HEK293 (cell line): ENCODE measurements around the gene CREBBP.

ENCODE experiments used
- GLI4 ChIP-seq: fragments of 450-650 bp; formaldehyde crosslinking; IDR thresholded peaks from 2 replicates; pipeline ENCODE4 v1.5.1; 2016; ENCODE audit warnings: missing biosample characterization, missing genetic modification characterization
- GLIS1 ChIP-seq: fragments of 450-650 bp; formaldehyde crosslinking; IDR thresholded peaks from 2 replicates; pipeline ENCODE4 v1.5.1; 2016; ENCODE audit warnings: missing biosample characterization, missing genetic modification characterization
- IKZF3 ChIP-seq: fragments of 450-650 bp; IDR thresholded peaks from 2 replicates; pipeline ENCODE4 v1.5.0; 2018; ENCODE audit warnings: missing biosample characterization, mild to moderate bottlenecking, missing genetic modification characterization, moderate library complexity
- KLF7 ChIP-seq: fragments of 450-650 bp; formaldehyde crosslinking; IDR thresholded peaks from 2 replicates; pipeline ENCODE4 v1.5.1; 2016; ENCODE audit warnings: missing biosample characterization, missing genetic modification characterization, borderline replicate concordance
- OSR2 ChIP-seq: fragments of 450-650 bp; formaldehyde crosslinking; IDR thresholded peaks from 2 replicates; pipeline ENCODE4 v1.5.1; 2016; ENCODE audit warnings: missing biosample characterization, missing genetic modification characterization
- OVOL3 ChIP-seq: fragments of 450-650 bp; formaldehyde crosslinking; IDR thresholded peaks from 2 replicates; pipeline ENCODE4 v1.5.1; 2016; ENCODE audit warnings: missing biosample characterization, missing genetic modification characterization
- TRIM28 ChIP-seq: IDR thresholded peaks from 2 replicates; pipeline ENCODE4 v1.6.1; 2011; ENCODE audit warnings: low read length, control low read depth, borderline replicate concordance
- ZBTB1 ChIP-seq: fragments of 450-650 bp; formaldehyde crosslinking; IDR thresholded peaks from 2 replicates; pipeline ENCODE4 v1.5.1; 2016; ENCODE audit warnings: missing biosample characterization, missing genetic modification characterization
- ZBTB26 ChIP-seq: fragments of 450-650 bp; formaldehyde crosslinking; optimal IDR thresholded peaks from 2 replicates; pipeline ENCODE3; 2016; ENCODE audit warnings: missing biosample characterization, mild to moderate bottlenecking, missing genetic modification characterization
- ZBTB48 ChIP-seq: fragments of 450-650 bp; formaldehyde crosslinking; IDR thresholded peaks from 2 replicates; pipeline ENCODE4 v1.5.1; 2016; ENCODE audit warnings: missing biosample characterization, missing genetic modification characterization
- ZEB2 ChIP-seq: fragments of 450-650 bp; formaldehyde crosslinking; IDR thresholded peaks from 2 replicates; pipeline ENCODE4 v1.5.1; 2016; ENCODE audit warnings: missing biosample characterization, missing genetic modification characterization
- ZFP3 ChIP-seq: fragments of 450-650 bp; formaldehyde crosslinking; IDR thresholded peaks from 2 replicates; pipeline ENCODE4 v1.5.1; 2016; ENCODE audit warnings: low read depth, missing biosample characterization, missing genetic modification characterization
- ZIC2 ChIP-seq: fragments of 450-650 bp; formaldehyde crosslinking; IDR thresholded peaks from 2 replicates; pipeline ENCODE4 v1.5.1; 2016; ENCODE audit warnings: missing biosample characterization, missing genetic modification characterization
- ZNF112 ChIP-seq: fragments of 450-650 bp; formaldehyde crosslinking; IDR thresholded peaks from 2 replicates; pipeline ENCODE4 v1.5.0; 2017; ENCODE audit warnings: missing biosample characterization, missing genetic modification characterization
- ZNF184 ChIP-seq: fragments of 450-650 bp; IDR thresholded peaks from 2 replicates; pipeline ENCODE4 v1.5.1; 2018; ENCODE audit warnings: missing biosample characterization, mild to moderate bottlenecking, missing genetic modification characterization
- ZNF239 ChIP-seq: fragments of 450-650 bp; formaldehyde crosslinking; IDR thresholded peaks from 2 replicates; pipeline ENCODE4 v1.5.1; 2016; ENCODE audit warnings: missing biosample characterization, missing genetic modification characterization
- ZNF274 ChIP-seq, 2 experiments: fragments of 200-500 bp in 1 of 2; fragments of 450-650 bp in 1 of 2; sonication (Bioruptor generic) in 1 of 2; formaldehyde crosslinking in 1 of 2; IDR thresholded peaks; 2 replicates each; pipeline versions ENCODE4 v1.5.1 to v1.6.1; 2014 to 2016; ENCODE audit warnings: borderline replicate concordance in 1 of 2, inconsistent platforms in 1 of 2, low read length in 1 of 2, missing biosample characterization in 1 of 2, missing genetic modification characterization in 1 of 2
- ZNF335 ChIP-seq: fragments of 450-650 bp; formaldehyde crosslinking; conservative IDR thresholded peaks from 2 replicates; pipeline ENCODE4 v1.5.1; 2016; ENCODE audit warnings: missing biosample characterization, missing genetic modification characterization
- ZNF629 ChIP-seq: fragments of 450-650 bp; formaldehyde crosslinking; IDR thresholded peaks from 2 replicates; pipeline ENCODE4 v1.5.1; 2017; ENCODE audit warnings: missing biosample characterization, missing genetic modification characterization
- ZNF664 ChIP-seq: fragments of 450-650 bp; formaldehyde crosslinking; IDR thresholded peaks from 2 replicates; pipeline ENCODE4 v1.5.1; 2016; ENCODE audit warnings: missing biosample characterization, missing genetic modification characterization
- ZNF670 ChIP-seq: fragments of 450-650 bp; formaldehyde crosslinking; IDR thresholded peaks from 2 replicates; pipeline ENCODE4 v1.5.1; 2016; ENCODE audit warnings: missing biosample characterization, missing genetic modification characterization, low read depth
- ZNF707 ChIP-seq: fragments of 450-650 bp; formaldehyde crosslinking; IDR thresholded peaks from 2 replicates; pipeline ENCODE4 v1.5.1; 2016; ENCODE audit warnings: missing biosample characterization, missing genetic modification characterization
- ZNF76 ChIP-seq: fragments of 450-650 bp; formaldehyde crosslinking; IDR thresholded peaks from 2 replicates; pipeline ENCODE4; 2016; ENCODE audit warnings: low read depth, missing biosample characterization, missing genetic modification characterization, borderline replicate concordance
- ZNF776 ChIP-seq: fragments of 450-650 bp; formaldehyde crosslinking; IDR thresholded peaks from 2 replicates; pipeline ENCODE4 v1.5.0; 2017; ENCODE audit warnings: missing biosample characterization, missing genetic modification characterization, borderline replicate concordance
- TF ChIP-seq, protein P1 (sequence below): fragments of 450-650 bp; formaldehyde crosslinking; IDR thresholded peaks from 2 replicates; pipeline ENCODE4 v1.5.1; 2016; ENCODE audit warnings: missing biosample characterization, missing genetic modification characterization
- TF ChIP-seq, protein P2 (sequence below): fragments of 450-650 bp; formaldehyde crosslinking; IDR thresholded peaks from 2 replicates; pipeline ENCODE4 v1.5.1; 2016; ENCODE audit warnings: missing biosample characterization, missing genetic modification characterization
- TF ChIP-seq, protein P3 (sequence below): fragments of 450-650 bp; formaldehyde crosslinking; IDR thresholded peaks from 2 replicates; pipeline ENCODE4 v1.5.1; 2016; ENCODE audit warnings: missing biosample characterization, missing genetic modification characterization, borderline replicate concordance
- TF ChIP-seq, protein P4 (sequence below): fragments of 450-650 bp; formaldehyde crosslinking; IDR thresholded peaks from 2 replicates; pipeline ENCODE4 v1.5.1; 2017; ENCODE audit warnings: missing biosample characterization, missing genetic modification characterization

The CREBBP gene

GRCh38 chr16:3822366-3823045 lies 58.0 kb downstream of the CREBBP start (continued):
- no peak for TF ChIP-seq ZBTB26 (tag by site-specific recombination)
- no peak for TF ChIP-seq ZIC2 (tag by site-specific recombination)
- no peak for TF ChIP-seq ZFP3
- TF ChIP-seq ZEB2 (tag by site-specific recombination): peak; percentile 53
- TF ChIP-seq, protein P1, sequence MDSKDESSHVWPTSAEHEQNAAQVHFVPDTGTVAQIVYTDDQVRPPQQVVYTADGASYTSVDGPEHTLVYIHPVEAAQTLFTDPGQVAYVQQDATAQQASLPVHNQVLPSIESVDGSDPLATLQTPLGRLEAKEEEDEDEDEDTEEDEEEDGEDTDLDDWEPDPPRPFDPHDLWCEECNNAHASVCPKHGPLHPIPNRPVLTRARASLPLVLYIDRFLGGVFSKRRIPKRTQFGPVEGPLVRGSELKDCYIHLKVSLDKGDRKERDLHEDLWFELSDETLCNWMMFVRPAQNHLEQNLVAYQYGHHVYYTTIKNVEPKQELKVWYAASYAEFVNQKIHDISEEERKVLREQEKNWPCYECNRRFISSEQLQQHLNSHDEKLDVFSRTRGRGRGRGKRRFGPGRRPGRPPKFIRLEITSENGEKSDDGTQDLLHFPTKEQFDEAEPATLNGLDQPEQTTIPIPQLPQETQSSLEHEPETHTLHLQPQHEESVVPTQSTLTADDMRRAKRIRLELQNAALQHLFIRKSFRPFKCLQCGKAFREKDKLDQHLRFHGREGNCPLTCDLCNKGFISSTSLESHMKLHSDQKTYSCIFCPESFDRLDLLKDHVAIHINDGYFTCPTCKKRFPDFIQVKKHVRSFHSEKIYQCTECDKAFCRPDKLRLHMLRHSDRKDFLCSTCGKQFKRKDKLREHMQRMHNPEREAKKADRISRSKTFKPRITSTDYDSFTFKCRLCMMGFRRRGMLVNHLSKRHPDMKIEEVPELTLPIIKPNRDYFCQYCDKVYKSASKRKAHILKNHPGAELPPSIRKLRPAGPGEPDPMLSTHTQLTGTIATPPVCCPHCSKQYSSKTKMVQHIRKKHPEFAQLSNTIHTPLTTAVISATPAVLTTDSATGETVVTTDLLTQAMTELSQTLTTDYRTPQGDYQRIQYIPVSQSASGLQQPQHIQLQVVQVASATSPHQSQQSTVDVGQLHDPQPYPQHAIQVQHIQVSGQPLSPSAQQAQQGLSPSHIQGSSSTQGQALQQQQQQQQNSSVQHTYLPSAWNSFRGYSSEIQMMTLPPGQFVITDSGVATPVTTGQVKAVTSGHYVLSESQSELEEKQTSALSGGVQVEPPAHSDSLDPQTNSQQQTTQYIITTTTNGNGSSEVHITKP (tag by site-specific recombination): peak; percentile 29; the same call in 1 of the 2 replicates
- TF ChIP-seq, protein P2, sequence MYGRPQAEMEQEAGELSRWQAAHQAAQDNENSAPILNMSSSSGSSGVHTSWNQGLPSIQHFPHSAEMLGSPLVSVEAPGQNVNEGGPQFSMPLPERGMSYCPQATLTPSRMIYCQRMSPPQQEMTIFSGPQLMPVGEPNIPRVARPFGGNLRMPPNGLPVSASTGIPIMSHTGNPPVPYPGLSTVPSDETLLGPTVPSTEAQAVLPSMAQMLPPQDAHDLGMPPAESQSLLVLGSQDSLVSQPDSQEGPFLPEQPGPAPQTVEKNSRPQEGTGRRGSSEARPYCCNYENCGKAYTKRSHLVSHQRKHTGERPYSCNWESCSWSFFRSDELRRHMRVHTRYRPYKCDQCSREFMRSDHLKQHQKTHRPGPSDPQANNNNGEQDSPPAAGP: no peak
- TF ChIP-seq TRIM28: peak; percentile 75
- no peak for TF ChIP-seq OVOL3 (tag by site-specific recombination)
- TF ChIP-seq ZNF670 (tag by site-specific recombination): no peak
- no peak for TF ChIP-seq GLI4
- TF ChIP-seq ZNF239 (tag by site-specific recombination): no peak
- TF ChIP-seq KLF7 (tag by site-specific recombination): no peak
- peak; percentile 79 for TF ChIP-seq ZNF629 (tag by site-specific recombination)
- no peak for TF ChIP-seq ZNF707 (tag by site-specific recombination)
- TF ChIP-seq, protein P3, sequence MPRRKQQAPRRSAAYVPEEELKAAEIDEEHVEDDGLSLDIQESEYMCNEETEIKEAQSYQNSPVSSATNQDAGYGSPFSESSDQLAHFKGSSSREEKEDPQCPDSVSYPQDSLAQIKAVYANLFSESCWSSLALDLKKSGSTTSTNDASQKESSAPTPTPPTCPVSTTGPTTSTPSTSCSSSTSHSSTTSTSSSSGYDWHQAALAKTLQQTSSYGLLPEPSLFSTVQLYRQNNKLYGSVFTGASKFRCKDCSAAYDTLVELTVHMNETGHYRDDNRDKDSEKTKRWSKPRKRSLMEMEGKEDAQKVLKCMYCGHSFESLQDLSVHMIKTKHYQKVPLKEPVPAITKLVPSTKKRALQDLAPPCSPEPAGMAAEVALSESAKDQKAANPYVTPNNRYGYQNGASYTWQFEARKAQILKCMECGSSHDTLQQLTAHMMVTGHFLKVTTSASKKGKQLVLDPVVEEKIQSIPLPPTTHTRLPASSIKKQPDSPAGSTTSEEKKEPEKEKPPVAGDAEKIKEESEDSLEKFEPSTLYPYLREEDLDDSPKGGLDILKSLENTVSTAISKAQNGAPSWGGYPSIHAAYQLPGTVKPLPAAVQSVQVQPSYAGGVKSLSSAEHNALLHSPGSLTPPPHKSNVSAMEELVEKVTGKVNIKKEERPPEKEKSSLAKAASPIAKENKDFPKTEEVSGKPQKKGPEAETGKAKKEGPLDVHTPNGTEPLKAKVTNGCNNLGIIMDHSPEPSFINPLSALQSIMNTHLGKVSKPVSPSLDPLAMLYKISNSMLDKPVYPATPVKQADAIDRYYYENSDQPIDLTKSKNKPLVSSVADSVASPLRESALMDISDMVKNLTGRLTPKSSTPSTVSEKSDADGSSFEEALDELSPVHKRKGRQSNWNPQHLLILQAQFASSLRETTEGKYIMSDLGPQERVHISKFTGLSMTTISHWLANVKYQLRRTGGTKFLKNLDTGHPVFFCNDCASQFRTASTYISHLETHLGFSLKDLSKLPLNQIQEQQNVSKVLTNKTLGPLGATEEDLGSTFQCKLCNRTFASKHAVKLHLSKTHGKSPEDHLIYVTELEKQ (tag by site-specific recombination): no peak
- no peak for TF ChIP-seq ZNF776
- TF ChIP-seq GLIS1 (tag by site-specific recombination): peak; percentile 75
- TF ChIP-seq IKZF3: peak; percentile 41; the same call in 1 of the 2 replicates
- TF ChIP-seq ZBTB1 (tag by site-specific recombination): no peak
- no peak for TF ChIP-seq ZNF76 (tag by site-specific recombination)
- TF ChIP-seq ZBTB48 (tag by site-specific recombination): no peak
- TF ChIP-seq ZNF112 (tag by site-specific recombination): no peak
- TF ChIP-seq OSR2: peak; percentile 58; the same call in 1 of the 2 replicates
- no peak for TF ChIP-seq ZNF274 (IDR thresholded peaks at IDR 0.05; ENCODE audit: low read length)
- TF ChIP-seq ZNF274 (tag by site-specific recombination; IDR thresholded peaks at IDR 0.05; ENCODE audit: borderline replicate concordance): no peak
- TF ChIP-seq ZNF335 (tag by site-specific recombination): no peak
- TF ChIP-seq, protein P4, sequence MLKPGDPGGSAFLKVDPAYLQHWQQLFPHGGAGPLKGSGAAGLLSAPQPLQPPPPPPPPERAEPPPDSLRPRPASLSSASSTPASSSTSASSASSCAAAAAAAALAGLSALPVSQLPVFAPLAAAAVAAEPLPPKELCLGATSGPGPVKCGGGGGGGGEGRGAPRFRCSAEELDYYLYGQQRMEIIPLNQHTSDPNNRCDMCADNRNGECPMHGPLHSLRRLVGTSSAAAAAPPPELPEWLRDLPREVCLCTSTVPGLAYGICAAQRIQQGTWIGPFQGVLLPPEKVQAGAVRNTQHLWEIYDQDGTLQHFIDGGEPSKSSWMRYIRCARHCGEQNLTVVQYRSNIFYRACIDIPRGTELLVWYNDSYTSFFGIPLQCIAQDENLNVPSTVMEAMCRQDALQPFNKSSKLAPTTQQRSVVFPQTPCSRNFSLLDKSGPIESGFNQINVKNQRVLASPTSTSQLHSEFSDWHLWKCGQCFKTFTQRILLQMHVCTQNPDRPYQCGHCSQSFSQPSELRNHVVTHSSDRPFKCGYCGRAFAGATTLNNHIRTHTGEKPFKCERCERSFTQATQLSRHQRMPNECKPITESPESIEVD (tag by site-specific recombination): 0 out of 2 replicates have a peak, but pooled peaks have one; percentile 47
- no peak for TF ChIP-seq ZNF664
- TF ChIP-seq ZNF184 (tag by site-specific recombination): no peak; the same call in 1 of the 2 replicates
